Colonic mucosa (tissue), 4 donors: ENCODE data around the gene MEGF6. TPM values are rescaled to one million over a fixed set of nuclear protein-coding genes. Genes with fewer than 3 reads are reported as not detected.

Experiments
- DNase-seq: peaks from one replicate; pipeline ENCODE4 v3.0.0-alpha.2; 2020
- H3K27ac ChIP-seq: fragments of 200-600 bp; one replicate; pipeline ENCODE4 v1.8.0; 2021
- H3K27me3 ChIP-seq: fragments of 200-600 bp; one replicate; pipeline ENCODE4 v1.8.0; 2021
- H3K36me3 ChIP-seq: fragments of 200-600 bp; one replicate; pipeline ENCODE4 v1.8.0; 2021
- H3K4me1 ChIP-seq: fragments of 200-600 bp; one replicate; pipeline ENCODE4 v1.8.0; 2021; ENCODE audit warnings: mild to moderate bottlenecking
- H3K4me3 ChIP-seq: fragments of 200-600 bp; one replicate; pipeline ENCODE4 v1.8.0; 2021
- H3K9ac ChIP-seq, 2 donors: one replicate each; pipeline ENCODE4 v1.7.0; 2013; ENCODE audit warnings: control low read depth in 2 of 2, low read depth in 2 of 2, low read length in 2 of 2
- H3K9me3 ChIP-seq: fragments of 200-600 bp; one replicate; pipeline ENCODE4 v1.8.0; 2021
- CTCF ChIP-seq: fragments of 200-600 bp; IDR thresholded peaks from one replicate; pipeline ENCODE4 v1.8.0; 2022; ENCODE audit warnings: antibody characterized with exemption, mild to moderate bottlenecking
- intact Hi-C: fragments of 100-400 bp; cut with DNase I; formaldehyde crosslinking; loops from one replicate; pipeline ENCODE4 v1.14.1; 2022
- total RNA-seq, 2 donors: library from RNA; stranded (reverse); fragmentation: NEBNext Ultra II Directional in 1 of 2; extraction: Animal tissue kit (Norgen Biotek cat#: 25700) in 1 of 2; gene quantifications; one replicate each; pipeline ENCODE4 v1.2.1, GENCODE V29; 2021
- donor health status: healthy.
- donor health status: DM: no; HTN: no; CAD: no.
- donor health status: DM: no; HTN: no; CAD: no.

MEGF6 gene
- total RNA-seq, 2 donors from 2014 or later, result 5.2 to 6.4 TPM

GRCh38 chr1:3610527-3611169 is 660 bp downstream of the MEGF6 start:
- peaks cover 8% of the 10 kb centered on the region for H3K4me1 ChIP-seq
- intact Hi-C loops, result no loop called here
- DNase-seq, result no peak
- H3K27ac ChIP-seq, result no peak overlapping the region
- H3K9ac ChIP-seq, result no peak overlapping the region
- no peak for TF ChIP-seq CTCF
- H3K27me3 ChIP-seq, result peaks cover 7% of the 10 kb centered on the region
- H3K9me3 ChIP-seq, result no peaks in the 10 kb centered on the region
- no peaks in the 10 kb centered on the region for H3K36me3 ChIP-seq
- peak overlapping the region; percentile 44 for H3K4me3 ChIP-seq

DNA sequence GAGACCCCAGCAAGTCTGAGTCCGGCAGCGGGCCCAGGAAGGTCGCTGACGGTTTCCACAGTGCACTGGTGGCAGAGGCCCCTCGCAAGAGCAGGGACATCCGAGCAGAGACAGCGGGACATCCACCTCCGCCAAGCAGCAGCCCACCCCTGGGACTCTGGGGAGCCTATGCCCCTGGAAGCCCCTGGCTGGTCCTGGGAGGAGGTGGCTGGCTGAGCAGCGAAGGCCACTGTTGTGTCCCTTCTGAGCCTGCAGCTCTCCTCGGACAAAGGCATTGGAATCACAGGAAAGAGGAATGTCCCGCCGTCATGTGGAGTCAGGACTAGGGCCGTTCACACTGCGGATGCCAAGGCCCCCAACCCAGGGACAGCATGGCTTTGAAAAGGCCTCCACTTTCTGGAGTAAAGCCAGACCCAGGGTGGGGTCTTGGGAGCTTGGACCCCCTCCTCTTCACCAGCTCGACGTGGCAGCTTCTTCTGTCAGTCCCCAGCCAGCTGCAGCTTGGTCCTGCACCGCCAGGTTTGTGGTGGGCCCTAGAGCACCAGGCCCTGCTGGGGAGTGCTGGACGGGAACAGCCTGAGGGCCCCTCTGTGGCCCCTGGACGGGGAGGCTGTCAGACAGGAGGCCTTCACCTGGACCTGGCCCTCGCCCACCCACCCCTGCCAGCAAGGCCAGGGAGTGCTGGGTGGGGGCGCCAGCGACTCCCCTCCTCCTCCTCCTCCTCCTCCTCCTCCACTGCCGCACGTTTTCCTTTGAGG is 1.4 kb downstream of the MEGF6 start:
- peaks cover 7% of the 10 kb centered on the region for H3K27me3 ChIP-seq
- no peak overlapping the region for H3K4me3 ChIP-seq
- H3K4me1 ChIP-seq, result peaks cover 8% of the 10 kb centered on the region
- H3K27ac ChIP-seq, result no peak overlapping the region
- no peak for TF ChIP-seq CTCF
- intact Hi-C loops, result no loop called here
- no peak for DNase-seq
- H3K9me3 ChIP-seq, result no peaks in the 10 kb centered on the region
- no peak overlapping the region for H3K9ac ChIP-seq
- H3K36me3 ChIP-seq, result no peaks in the 10 kb centered on the region

GRCh38 chr1:3609016-3609768 is 2.1 kb downstream of the MEGF6 start:
- H3K4me1 ChIP-seq, result peaks cover 8% of the 10 kb centered on the region
- H3K9ac ChIP-seq, result no peak overlapping the region
- H3K27me3 ChIP-seq, result peaks cover 7% of the 10 kb centered on the region
- intact Hi-C loops, result no loop called here
- no peak overlapping the region for H3K4me3 ChIP-seq
- H3K36me3 ChIP-seq, result no peaks in the 10 kb centered on the region
- no peak for DNase-seq
- no peak overlapping the region for H3K27ac ChIP-seq
- no peak for TF ChIP-seq CTCF
- no peaks in the 10 kb centered on the region for H3K9me3 ChIP-seq

GRCh38 chr1:3608154-3608553 is 3.2 kb downstream of the MEGF6 start:
- H3K9me3 ChIP-seq, result no peaks in the 10 kb centered on the region
- no peak overlapping the region for H3K27ac ChIP-seq
- H3K4me1 ChIP-seq, result peaks cover 8% of the 10 kb centered on the region
- DNase-seq, result no peak
- H3K4me3 ChIP-seq, result no peak overlapping the region
- H3K9ac ChIP-seq, result no peak overlapping the region
- H3K27me3 ChIP-seq, result peaks cover 7% of the 10 kb centered on the region
- intact Hi-C loops, result no loop called here
- no peak for TF ChIP-seq CTCF
- H3K36me3 ChIP-seq, result no peaks in the 10 kb centered on the region

- Histone ChIP-seq H3K27ac (no peak overlapping the region), H3K27me3 (peaks cover 7% of the 10 kb centered on the region), H3K9ac (no peak overlapping the region), H3K4me1 (peaks cover 8% of the 10 kb centered on the region), H3K36me3 (no peaks in the 10 kb centered on the region), H3K4me3 (no peak overlapping the region), H3K9me3 (no peaks in the 10 kb centered on the region)
- no peak for DNase-seq
- intact Hi-C loops, result no loop called here
- no peak for TF ChIP-seq CTCF
Measured at GRCh38 chr1:3607703-3608065, 3.6 kb downstream of the MEGF6 start.
